ENCODE results near the gene L1CAM.

GRCh38 chrX:153854702-153855101, 31.3 kb downstream of the L1CAM start:
- no peak for TF ChIP-seq CTCF (IDR thresholded peaks at IDR 0.05)
- no peak for TF ChIP-seq EZH2 (IDR thresholded peaks at IDR 0.05; ENCODE audit: borderline replicate concordance, insufficient read depth, low read depth, low read length, poor library complexity, severe bottlenecking)
